HG02884 (cell line): ENCODE measurements around the gene GPR12.

Experiments
- ATAC-seq: cut with Tn5 transposase; IDR thresholded peaks from one replicate; pipeline ENCODE4 v1.9.1; 2021; ENCODE audit warnings: mild to moderate bottlenecking, moderate library complexity; ENCODE audit not compliant: unreplicated experiment

The GPR12 gene

DNA sequence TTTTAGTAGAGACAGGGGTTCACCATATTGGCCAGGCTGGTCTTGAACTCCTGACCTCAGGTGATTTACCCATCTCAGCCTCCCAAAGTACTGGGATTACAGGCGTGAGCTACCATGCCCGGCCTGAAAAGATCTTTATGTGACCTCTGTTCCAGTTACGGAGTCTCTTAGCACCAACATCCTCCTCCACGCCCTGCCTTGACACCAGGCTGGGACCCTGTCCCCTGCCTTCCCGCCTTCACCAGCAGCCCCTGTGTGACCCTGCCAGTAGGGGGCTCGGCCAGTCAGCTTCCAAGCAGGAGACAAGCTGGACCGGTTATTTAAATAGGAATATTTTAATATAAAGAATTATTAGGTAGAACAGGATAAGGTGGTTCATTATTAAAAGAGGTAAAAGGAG lies 54.2 kb downstream of the GPR12 start:
- no peak for ATAC-seq

DNA sequence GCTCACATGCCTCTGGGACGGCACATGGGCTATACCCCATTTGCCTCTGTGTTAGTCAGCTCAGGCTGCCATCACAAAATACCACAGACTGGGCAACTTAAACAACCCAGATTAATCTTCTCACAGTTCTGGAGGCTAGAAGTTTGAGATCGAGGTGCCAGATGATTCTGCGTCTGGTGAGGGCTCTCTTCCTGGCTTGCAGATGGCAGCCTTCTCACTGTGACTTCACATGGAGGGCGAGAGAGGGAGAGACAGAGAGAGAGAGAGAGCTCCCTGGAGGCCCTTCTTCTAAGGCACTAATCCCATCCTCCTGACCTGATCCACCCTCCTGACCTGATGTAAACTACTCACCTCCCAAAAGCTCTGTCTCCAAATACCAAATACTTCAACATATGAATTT lies 55.0 kb downstream of the GPR12 start:
- no peak for ATAC-seq
